ENCODE measurements around the gene PLCB1. TPM values are rescaled to one million over a fixed set of nuclear protein-coding genes. Genes with fewer than 3 reads are reported as not detected.

PLCB1 gene
- total RNA-seq, 4 donors from 2014 or later: 13.5 to 110 (median 30.4) TPM

- H3K27ac ChIP-seq: no peak overlapping the region
- TF ChIP-seq CTCF (IDR thresholded peaks at IDR 0.05) (no peak), POLR2A (IDR thresholded peaks at IDR 0.05) (no peak)
- no peaks in the 10 kb centered on the region for H3K27me3 ChIP-seq
- H3K36me3 ChIP-seq: no peaks in the 10 kb centered on the region
- H3K4me1 ChIP-seq: no peaks in the 10 kb centered on the region
- intact Hi-C loops (cut with DNase I; ENCODE audit: low total_unique reads): no loop called here
- H3K4me3 ChIP-seq: no peak overlapping the region
- H3K9me3 ChIP-seq: no peaks in the 10 kb centered on the region
- no peak for DNase-seq
These were observed 375.2 kb downstream of the PLCB1 start for GRCh38 chr20:8507231-8507630.

- no peak overlapping the region for H3K4me3 ChIP-seq
- no peaks in the 10 kb centered on the region for H3K27me3 ChIP-seq
- no peaks in the 10 kb centered on the region for H3K4me1 ChIP-seq
- H3K9me3 ChIP-seq: no peaks in the 10 kb centered on the region
- H3K36me3 ChIP-seq: no peaks in the 10 kb centered on the region
- no peak for TF ChIP-seq POLR2A (IDR thresholded peaks at IDR 0.05)
- TF ChIP-seq CTCF (IDR thresholded peaks at IDR 0.05): no peak
- DNase-seq: no peak
- intact Hi-C loops (cut with DNase I; ENCODE audit: low total_unique reads): no loop called here
- no peak overlapping the region for H3K27ac ChIP-seq
These were observed 377.7 kb downstream of the PLCB1 start for GRCh38 chr20:8509809-8510208.

- Histone ChIP-seq H3K4me3 (no peak overlapping the region), H3K36me3 (no peaks in the 10 kb centered on the region), H3K27me3 (no peaks in the 10 kb centered on the region), H3K27ac (no peak overlapping the region), H3K4me1 (no peaks in the 10 kb centered on the region), H3K9me3 (no peaks in the 10 kb centered on the region)
- TF ChIP-seq POLR2A (IDR thresholded peaks at IDR 0.05): no peak
- DNase-seq: no peak
- intact Hi-C loops (cut with DNase I; ENCODE audit: low total_unique reads): no loop called here
These were observed 378.7 kb downstream of the PLCB1 start for GRCh38 chr20:8510808-8511207.

GRCh38 chr20:8512003-8512402, 379.9 kb downstream of the PLCB1 start:
- no peak for DNase-seq
- no peaks in the 10 kb centered on the region for H3K36me3 ChIP-seq
- intact Hi-C loops (cut with DNase I; ENCODE audit: low total_unique reads): no loop called here
- H3K4me1 ChIP-seq: no peaks in the 10 kb centered on the region
- no peak overlapping the region for H3K4me3 ChIP-seq
- TF ChIP-seq CTCF (IDR thresholded peaks at IDR 0.05) (no peak), POLR2A (IDR thresholded peaks at IDR 0.05) (no peak)
- H3K27me3 ChIP-seq: no peaks in the 10 kb centered on the region
- no peak overlapping the region for H3K27ac ChIP-seq
- H3K9me3 ChIP-seq: no peaks in the 10 kb centered on the region

- Histone ChIP-seq H3K9me3 (no peaks in the 10 kb centered on the region), H3K4me3 (no peak overlapping the region), H3K36me3 (no peaks in the 10 kb centered on the region), H3K27ac (no peak overlapping the region), H3K27me3 (no peaks in the 10 kb centered on the region), H3K4me1 (no peaks in the 10 kb centered on the region)
- DNase-seq: no peak
- TF ChIP-seq CTCF (IDR thresholded peaks at IDR 0.05) (no peak), POLR2A (IDR thresholded peaks at IDR 0.05) (no peak)
- intact Hi-C loops (cut with DNase I; ENCODE audit: low total_unique reads): no loop called here
These were observed 383.9 kb downstream of the PLCB1 start for GRCh38 chr20:8515810-8516435.

GRCh38 chr20:8518878-8519277, 386.8 kb downstream of the PLCB1 start:
- intact Hi-C loops (cut with DNase I; ENCODE audit: low total_unique reads): no loop called here
- Histone ChIP-seq H3K36me3 (no peaks in the 10 kb centered on the region), H3K4me3 (no peak overlapping the region), H3K27me3 (no peaks in the 10 kb centered on the region), H3K27ac (no peak overlapping the region), H3K9me3 (no peaks in the 10 kb centered on the region), H3K4me1 (no peaks in the 10 kb centered on the region)
- TF ChIP-seq CTCF (IDR thresholded peaks at IDR 0.05): no peak
- TF ChIP-seq POLR2A (IDR thresholded peaks at IDR 0.05): no peak
- DNase-seq: no peak

All from uterus (tissue), 4 donors.